GM19463 (cell line): ENCODE measurements around the gene NCR2.

Source experiments
- ATAC-seq: cut with Tn5 transposase; IDR thresholded peaks from one replicate; pipeline ENCODE4 v1.9.1; 2021; ENCODE audit warnings: mild to moderate bottlenecking, moderate library complexity; ENCODE audit not compliant: unreplicated experiment

Gene NCR2

GRCh38 chr6:41356825-41357224, 21.4 kb downstream of the NCR2 start:
- ATAC-seq = no peak

- ATAC-seq = no peak
Observed at GRCh38 chr6:41358503-41358902, 23.1 kb downstream of the NCR2 start.

DNA sequence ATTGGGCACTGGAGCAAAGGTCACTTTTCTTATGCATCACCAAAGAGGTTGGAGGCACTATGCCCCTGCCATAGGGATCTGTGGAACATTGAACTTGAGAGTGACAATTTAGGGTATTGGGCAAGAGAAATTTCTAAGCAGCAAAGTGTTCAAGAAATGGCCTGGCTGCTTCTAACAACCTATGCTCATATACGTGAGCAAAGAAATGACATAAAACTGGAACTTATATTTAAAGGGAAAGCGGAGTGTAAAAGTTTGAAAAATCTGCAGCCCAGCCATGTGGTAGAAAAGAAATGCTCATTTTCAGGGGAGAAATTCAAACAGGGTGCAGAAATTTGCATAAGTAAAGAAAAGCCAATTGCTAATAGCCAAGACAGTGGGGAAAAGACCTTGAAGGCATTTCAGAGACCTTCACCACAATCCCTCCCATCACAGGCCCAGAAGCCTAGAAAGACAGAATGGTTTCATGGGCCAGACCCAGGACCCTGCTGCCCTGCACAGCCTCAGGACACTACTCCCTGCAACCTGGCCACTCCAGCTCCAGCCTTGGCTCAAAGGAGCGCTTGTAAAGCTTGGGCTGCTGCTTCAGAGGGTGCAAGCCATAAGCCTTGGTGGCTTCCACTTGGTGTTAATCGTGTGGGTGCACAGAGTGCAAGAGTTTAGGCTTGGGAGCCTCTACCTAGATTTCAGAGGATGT, 24.4 kb downstream of the NCR2 start:
- ATAC-seq = no peak

GRCh38 chr6:41360314-41360685, 24.9 kb downstream of the NCR2 start:
- no peak for ATAC-seq

- no peak for ATAC-seq
Observed at GRCh38 chr6:41366150-41366549, 30.7 kb downstream of the NCR2 start.

DNA sequence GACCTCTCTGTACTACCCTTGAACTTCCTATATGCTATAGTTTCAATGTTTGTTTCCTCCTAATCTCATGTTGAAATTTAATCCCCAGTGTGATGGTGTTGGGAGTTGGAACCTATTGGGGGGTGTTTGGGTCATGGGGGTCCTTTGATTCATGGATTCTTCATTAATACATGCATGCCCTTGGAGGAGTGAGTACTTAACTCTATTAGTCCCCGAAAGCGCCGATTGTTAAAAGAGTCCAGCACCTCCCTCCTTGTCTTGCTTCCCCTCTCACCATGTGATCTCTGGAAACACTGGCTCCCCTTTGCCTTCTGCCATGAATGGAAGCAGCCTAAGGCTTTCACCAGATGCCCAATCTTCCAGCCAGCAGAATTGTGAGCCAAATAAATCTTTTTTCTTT, 31.7 kb downstream of the NCR2 start:
- no peak for ATAC-seq

DNA sequence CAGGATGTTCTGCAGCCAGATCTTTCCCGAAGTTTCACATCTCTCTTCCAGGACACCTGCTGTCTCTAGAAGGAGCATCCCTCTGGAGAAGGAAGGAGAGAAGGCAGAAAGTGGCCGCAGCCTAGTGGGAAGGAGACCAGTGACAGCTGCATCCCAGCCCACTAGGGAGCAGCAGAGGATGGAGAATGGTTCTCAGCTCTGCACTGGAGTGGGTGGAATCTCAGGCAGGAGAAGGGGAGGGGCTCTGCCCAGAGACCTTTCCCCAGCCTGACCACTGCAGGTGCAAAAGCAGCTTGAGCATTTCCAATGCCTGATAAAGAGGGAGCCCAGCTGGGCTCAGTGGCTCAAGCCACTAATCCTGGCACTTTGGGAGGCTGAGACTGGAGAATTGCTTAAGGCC, 32.3 kb downstream of the NCR2 start:
- ATAC-seq = no peak

GRCh38 chr6:41370488-41371111, 35.2 kb downstream of the NCR2 start:
- ATAC-seq = no peak

- ATAC-seq = no peak
Observed at GRCh38 chr6:41371461-41371991, 36.1 kb downstream of the NCR2 start.

DNA sequence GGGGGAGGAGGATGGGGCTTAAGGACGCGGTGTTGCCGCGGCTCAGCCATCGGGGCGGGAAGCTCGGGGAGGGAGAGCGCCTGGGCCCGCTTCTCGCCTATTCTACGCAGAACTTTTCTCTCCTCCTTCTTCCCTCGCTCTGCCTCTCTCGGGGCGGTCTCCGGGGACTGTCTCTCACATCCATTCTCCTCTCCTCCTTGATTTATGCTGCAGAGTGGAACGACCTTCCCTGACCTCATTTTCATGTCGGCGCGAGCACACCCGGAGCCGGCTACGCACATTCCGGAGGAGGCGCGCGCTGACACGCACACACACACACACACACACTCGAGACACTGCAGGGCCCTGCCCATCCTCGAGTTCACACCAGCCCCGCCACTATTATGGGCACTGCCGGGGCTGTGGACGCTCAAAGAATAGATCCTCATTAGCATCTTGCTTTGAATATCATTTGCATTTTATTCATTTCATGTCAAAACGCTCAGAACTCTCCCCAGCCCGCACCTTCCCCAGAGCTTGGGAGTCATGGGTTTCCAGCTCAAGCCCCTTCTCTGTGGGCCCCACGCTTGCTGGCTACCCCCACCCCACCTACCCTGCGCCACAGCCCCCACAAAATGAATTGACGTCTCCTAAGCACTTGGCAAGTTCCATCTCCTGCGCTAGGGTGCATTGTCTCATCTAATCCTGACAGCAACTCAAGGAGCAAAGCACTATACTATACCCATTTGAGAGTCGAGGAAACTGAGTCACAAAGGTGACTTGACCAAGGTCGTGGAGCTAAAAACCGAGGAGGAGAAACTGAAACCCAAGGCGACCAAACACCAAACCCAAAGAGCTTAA, 36.8 kb downstream of the NCR2 start:
- no peak for ATAC-seq

- no peak for ATAC-seq
Observed at GRCh38 chr6:41372832-41373626, 37.6 kb downstream of the NCR2 start.

DNA sequence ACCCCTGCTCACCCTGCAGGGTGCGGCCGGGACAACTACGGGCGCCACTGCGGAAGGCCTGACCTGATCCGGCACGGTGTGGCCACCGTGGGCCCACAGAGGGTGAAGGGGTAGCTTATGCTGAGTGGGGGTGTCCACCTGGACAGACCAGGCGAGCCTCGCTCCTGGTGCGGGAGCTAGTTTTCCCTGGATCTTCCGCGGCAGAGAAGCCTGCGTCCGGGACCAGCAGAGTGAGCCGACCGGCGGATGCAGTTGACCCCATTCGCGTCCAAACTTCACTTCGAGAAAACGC, 38.2 kb downstream of the NCR2 start:
- no peak for ATAC-seq

DNA sequence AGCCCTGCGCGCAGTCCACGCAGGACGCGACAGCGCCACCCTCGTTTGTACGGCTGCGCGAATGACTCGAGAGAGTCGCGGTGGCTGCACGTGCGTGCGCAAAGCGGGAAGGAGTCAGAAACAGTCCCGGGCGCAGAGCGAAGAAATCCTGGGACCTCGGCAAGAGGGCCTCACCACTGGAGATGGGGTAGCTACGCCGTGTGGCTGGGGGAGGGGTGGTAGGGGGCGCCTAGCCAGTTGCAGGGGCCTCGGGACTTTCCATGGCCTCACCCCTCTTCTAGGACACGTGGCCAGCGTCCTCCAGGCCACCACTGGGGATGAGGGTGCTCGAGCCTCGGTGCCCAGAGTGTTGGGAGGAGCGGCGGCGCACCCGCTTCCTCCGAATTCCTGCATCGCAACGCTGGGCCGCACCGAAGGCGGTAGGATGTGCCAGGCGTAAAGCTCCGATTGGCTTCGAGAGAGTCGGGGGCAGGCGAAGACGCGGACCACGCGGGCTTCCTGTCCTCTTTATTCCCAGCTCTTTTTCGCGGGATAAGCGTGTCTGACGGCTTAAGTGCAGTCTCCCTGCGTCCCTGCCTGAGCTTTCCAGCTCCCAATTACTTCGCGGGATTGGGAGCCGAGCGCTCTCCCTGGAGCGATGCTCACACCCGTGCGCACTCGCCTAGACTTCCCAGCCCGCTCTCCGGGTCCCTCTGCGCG, 38.7 kb downstream of the NCR2 start:
- ATAC-seq = no peak

DNA sequence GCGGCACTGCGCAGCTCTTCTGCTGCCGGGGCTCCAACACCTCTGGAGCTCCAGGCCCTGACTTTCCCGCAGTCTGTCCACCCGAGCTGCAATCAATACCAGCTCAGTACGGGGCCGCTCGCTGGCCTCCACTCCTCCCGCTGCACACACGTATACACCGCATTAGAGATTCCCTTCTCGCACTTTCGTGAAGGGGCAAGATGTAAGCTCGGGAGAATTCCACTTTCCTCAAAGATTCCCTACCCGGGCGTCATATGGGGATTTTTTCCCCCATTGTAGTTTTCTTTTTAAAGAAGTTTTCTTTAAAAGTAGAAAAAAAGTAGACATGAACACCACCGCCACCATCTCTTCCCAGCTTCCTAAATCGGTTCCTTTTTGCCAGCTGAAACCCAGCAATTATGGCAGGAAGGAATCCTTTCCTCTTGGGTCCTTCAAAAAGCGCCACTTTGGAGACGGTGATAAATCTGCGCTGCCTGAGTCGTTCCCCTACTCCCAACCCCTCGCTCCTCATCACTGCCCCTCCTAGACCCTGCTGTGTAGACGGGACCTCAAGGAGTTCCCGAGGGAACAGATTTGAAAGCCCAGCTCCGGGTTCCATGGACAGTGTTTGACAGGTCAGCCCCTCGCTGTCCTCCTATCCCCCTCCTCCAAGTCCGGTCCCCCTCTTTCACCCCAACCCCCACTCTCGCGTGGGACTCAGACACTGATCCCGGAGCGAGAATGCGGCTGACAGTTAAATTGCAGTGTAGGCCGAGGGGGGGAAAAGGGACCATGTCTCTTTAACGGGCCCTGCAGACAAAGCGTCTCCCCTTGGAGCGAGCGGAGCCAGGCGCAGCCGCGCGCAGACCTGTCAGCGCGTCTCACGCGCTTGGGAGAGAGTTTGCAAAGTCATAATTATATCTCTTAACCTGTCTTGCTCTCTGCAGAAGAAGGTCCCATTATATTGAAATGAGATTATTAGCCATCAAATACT, 39.5 kb downstream of the NCR2 start:
- no peak for ATAC-seq

DNA sequence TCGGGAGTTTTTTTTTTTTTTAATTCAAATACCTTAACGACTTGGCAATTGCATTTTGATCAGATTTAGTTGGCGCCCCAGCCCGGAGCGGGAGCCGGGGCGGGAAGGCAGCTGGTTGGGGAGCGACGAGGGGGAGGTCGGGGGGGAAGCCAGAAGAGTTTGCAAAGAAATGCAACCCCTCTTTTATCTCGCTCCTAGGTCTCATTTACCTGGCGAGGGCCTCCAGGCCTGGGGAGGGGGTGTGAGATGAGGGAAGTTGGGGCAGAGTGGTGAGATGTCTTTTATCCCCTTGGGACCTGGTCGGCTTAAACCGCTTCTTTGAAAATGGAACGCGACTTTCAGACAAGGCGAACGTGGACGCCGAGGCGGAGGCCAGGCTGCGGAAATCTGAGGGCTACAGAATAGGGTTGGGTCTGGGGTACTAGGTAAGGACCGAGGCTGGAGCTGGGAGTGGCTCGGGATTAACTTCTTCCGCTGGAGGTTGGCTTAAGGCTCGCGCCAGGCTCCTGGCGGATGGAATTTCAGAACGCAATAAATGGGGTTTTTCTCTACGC, 40.3 kb downstream of the NCR2 start:
- ATAC-seq = no peak

DNA sequence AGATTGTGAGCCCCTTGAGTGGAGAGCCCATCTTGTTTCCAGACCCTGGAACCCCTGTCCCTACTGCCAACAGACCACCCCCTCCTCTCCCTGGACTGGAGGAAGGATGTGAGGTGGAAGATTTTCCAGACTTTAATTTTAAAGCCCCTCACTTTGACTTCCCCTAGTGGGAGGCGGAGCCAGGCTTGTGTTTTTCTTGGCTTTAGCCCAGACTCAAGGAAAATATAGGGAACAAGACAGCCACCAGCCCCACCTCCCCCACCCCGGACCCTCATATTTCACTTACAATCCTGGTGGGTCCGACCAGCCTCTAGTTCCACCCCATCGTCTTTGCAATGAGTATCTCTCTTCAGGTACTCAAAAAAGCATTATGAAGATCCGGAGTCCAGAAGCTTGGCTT, 40.8 kb downstream of the NCR2 start:
- ATAC-seq = no peak

DNA sequence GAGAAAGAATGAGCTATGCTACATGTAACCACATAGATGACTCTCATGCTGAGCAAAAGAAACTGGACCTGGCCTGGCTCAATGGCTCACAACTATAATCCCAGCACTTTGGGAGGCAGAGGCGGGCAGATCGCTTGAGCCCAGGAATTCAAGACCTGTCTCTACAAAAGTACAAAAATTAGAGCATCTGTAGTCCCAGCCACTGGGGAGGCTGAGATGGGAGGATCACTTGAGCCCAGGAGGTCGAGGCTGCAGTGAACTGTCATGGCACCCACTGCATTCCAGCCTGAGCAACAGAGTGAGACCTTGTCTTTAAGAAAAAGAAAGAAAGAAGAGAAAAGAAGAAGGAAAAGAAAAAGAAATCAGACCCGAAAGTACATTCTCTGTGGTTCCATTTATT, 41.7 kb downstream of the NCR2 start:
- ATAC-seq = no peak

GRCh38 chr6:41379306-41379705, 43.9 kb downstream of the NCR2 start:
- no peak for ATAC-seq

DNA sequence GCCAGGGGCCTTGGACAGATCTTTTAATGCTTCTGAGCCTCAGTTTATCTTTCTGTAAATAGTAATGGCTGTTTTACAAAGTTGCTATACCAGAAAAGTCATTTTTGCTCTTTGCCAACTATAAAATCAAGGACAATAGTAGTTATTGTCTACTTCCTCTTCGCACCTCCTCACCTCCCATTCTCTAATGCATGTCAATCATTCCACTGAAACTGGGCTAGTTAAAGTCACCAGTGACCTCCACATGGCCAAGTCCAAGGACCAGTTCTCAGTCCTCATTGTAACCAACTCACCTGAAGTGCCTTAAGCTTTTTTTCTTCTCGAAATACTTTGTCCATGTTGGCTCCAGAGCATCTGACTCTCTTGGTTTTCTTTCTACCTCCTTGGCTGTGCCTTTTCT, 51.2 kb downstream of the NCR2 start:
- no peak for ATAC-seq
